ENCODE data around the gene MTHFSD. TPM values are rescaled to one million over a fixed set of nuclear protein-coding genes. Genes with fewer than 3 reads are reported as not detected.

The MTHFSD gene
- polyA plus RNA-seq, 1 donor: 19.5 TPM

GRCh38 chr16:86536621-86537020 is 18.4 kb downstream of the MTHFSD start:
- no CpG with 5 or more reads among the region's 17 CpGs for WGBS (ENCODE audit: insufficient coverage, low lambda C conversion rate)
- H3K36me3 ChIP-seq (ENCODE audit: control insufficient read depth, insufficient read depth, low read length): peaks cover 55% of the 10 kb centered on the region
- H3K4me1 ChIP-seq (ENCODE audit: control insufficient read depth, insufficient read depth, low read length): no peaks in the 10 kb centered on the region
- H3K27me3 ChIP-seq (ENCODE audit: control insufficient read depth, insufficient read depth, low read length): no peaks in the 10 kb centered on the region
- H3K4me3 ChIP-seq (ENCODE audit: low read length): no peak overlapping the region
- no peaks in the 10 kb centered on the region for H3K9me3 ChIP-seq (ENCODE audit: control insufficient read depth, low read depth, low read length)
- H3K27ac ChIP-seq (ENCODE audit: low read length): no peak overlapping the region
- DNase-seq: no peak

- no peak for DNase-seq
- no peak overlapping the region for H3K27ac ChIP-seq (ENCODE audit: low read length)
- H3K4me3 ChIP-seq (ENCODE audit: low read length): no peak overlapping the region
- H3K4me1 ChIP-seq (ENCODE audit: control insufficient read depth, insufficient read depth, low read length): no peaks in the 10 kb centered on the region
- H3K27me3 ChIP-seq (ENCODE audit: control insufficient read depth, insufficient read depth, low read length): no peaks in the 10 kb centered on the region
- H3K36me3 ChIP-seq (ENCODE audit: control insufficient read depth, insufficient read depth, low read length): peaks cover 40% of the 10 kb centered on the region
- WGBS (ENCODE audit: insufficient coverage, low lambda C conversion rate): no CpG with 5 or more reads among the region's 18 CpGs
- no peaks in the 10 kb centered on the region for H3K9me3 ChIP-seq (ENCODE audit: control insufficient read depth, low read depth, low read length)
Measured at GRCh38 chr16:86534779-86535615, 20.0 kb downstream of the MTHFSD start.

- no peak overlapping the region for H3K4me3 ChIP-seq (ENCODE audit: low read length)
- H3K9me3 ChIP-seq (ENCODE audit: control insufficient read depth, low read depth, low read length): no peaks in the 10 kb centered on the region
- H3K36me3 ChIP-seq (ENCODE audit: control insufficient read depth, insufficient read depth, low read length): peaks cover 29% of the 10 kb centered on the region
- WGBS (ENCODE audit: insufficient coverage, low lambda C conversion rate): 67% methylated on average over 1 of the region's 8 CpGs
- no peaks in the 10 kb centered on the region for H3K27me3 ChIP-seq (ENCODE audit: control insufficient read depth, insufficient read depth, low read length)
- DNase-seq: no peak
- no peaks in the 10 kb centered on the region for H3K4me1 ChIP-seq (ENCODE audit: control insufficient read depth, insufficient read depth, low read length)
- no peak overlapping the region for H3K27ac ChIP-seq (ENCODE audit: low read length)
Measured at GRCh38 chr16:86533767-86534351, 21.2 kb downstream of the MTHFSD start.

GRCh38 chr16:86533076-86533475 is 22.0 kb downstream of the MTHFSD start:
- peaks cover 23% of the 10 kb centered on the region for H3K36me3 ChIP-seq (ENCODE audit: control insufficient read depth, insufficient read depth, low read length)
- H3K4me3 ChIP-seq (ENCODE audit: low read length): no peak overlapping the region
- WGBS (ENCODE audit: insufficient coverage, low lambda C conversion rate): no CpG with 5 or more reads among the region's 8 CpGs
- DNase-seq: no peak
- no peaks in the 10 kb centered on the region for H3K4me1 ChIP-seq (ENCODE audit: control insufficient read depth, insufficient read depth, low read length)
- no peaks in the 10 kb centered on the region for H3K27me3 ChIP-seq (ENCODE audit: control insufficient read depth, insufficient read depth, low read length)
- H3K27ac ChIP-seq (ENCODE audit: low read length): no peak overlapping the region
- peaks cover 4% of the 10 kb centered on the region for H3K9me3 ChIP-seq (ENCODE audit: control insufficient read depth, low read depth, low read length)

GRCh38 chr16:86532526-86532815 is 22.6 kb downstream of the MTHFSD start:
- Histone ChIP-seq H3K9me3 (ENCODE audit: control insufficient read depth, low read depth, low read length) (peaks cover 4% of the 10 kb centered on the region), H3K36me3 (ENCODE audit: control insufficient read depth, insufficient read depth, low read length) (peaks cover 17% of the 10 kb centered on the region), H3K27ac (ENCODE audit: low read length) (no peak overlapping the region), H3K4me1 (ENCODE audit: control insufficient read depth, insufficient read depth, low read length) (no peaks in the 10 kb centered on the region), H3K4me3 (ENCODE audit: low read length) (no peak overlapping the region), H3K27me3 (ENCODE audit: control insufficient read depth, insufficient read depth, low read length) (no peaks in the 10 kb centered on the region)
- no CpG with 5 or more reads among the region's 7 CpGs for WGBS (ENCODE audit: insufficient coverage, low lambda C conversion rate)
- no peak for DNase-seq

GRCh38 chr16:86531641-86532525 is 23.2 kb downstream of the MTHFSD start:
- H3K27ac ChIP-seq (ENCODE audit: low read length): no peak overlapping the region
- H3K4me1 ChIP-seq (ENCODE audit: control insufficient read depth, insufficient read depth, low read length): no peaks in the 10 kb centered on the region
- no CpG with 5 or more reads among the region's 49 CpGs for WGBS (ENCODE audit: insufficient coverage, low lambda C conversion rate)
- no peaks in the 10 kb centered on the region for H3K27me3 ChIP-seq (ENCODE audit: control insufficient read depth, insufficient read depth, low read length)
- H3K4me3 ChIP-seq (ENCODE audit: low read length): no peak overlapping the region
- H3K36me3 ChIP-seq (ENCODE audit: control insufficient read depth, insufficient read depth, low read length): peaks cover 17% of the 10 kb centered on the region
- no peak for DNase-seq
- peaks cover 4% of the 10 kb centered on the region for H3K9me3 ChIP-seq (ENCODE audit: control insufficient read depth, low read depth, low read length)

- Histone ChIP-seq H3K36me3 (ENCODE audit: control insufficient read depth, insufficient read depth, low read length) (peaks cover 12% of the 10 kb centered on the region), H3K9me3 (ENCODE audit: control insufficient read depth, low read depth, low read length) (peaks cover 4% of the 10 kb centered on the region), H3K4me3 (ENCODE audit: low read length) (no peak overlapping the region), H3K27me3 (ENCODE audit: control insufficient read depth, insufficient read depth, low read length) (no peaks in the 10 kb centered on the region), H3K4me1 (ENCODE audit: control insufficient read depth, insufficient read depth, low read length) (no peaks in the 10 kb centered on the region), H3K27ac (ENCODE audit: low read length) (no peak overlapping the region)
- WGBS (ENCODE audit: insufficient coverage, low lambda C conversion rate): no CpG with 5 or more reads among the region's 7 CpGs
- peak in 1 of 2 donors; percentile 39 for DNase-seq
Measured at GRCh38 chr16:86531191-86531545, 23.9 kb downstream of the MTHFSD start.

GRCh38 chr16:86530251-86531190 is 24.5 kb downstream of the MTHFSD start:
- no peak for DNase-seq

GRCh38 chr16:86529160-86529559 is 25.9 kb downstream of the MTHFSD start:
- no peak overlapping the region for H3K4me3 ChIP-seq (ENCODE audit: low read length)
- no peak overlapping the region for H3K27ac ChIP-seq (ENCODE audit: low read length)
- H3K27me3 ChIP-seq (ENCODE audit: control insufficient read depth, insufficient read depth, low read length): peaks cover 3% of the 10 kb centered on the region
- peaks cover 4% of the 10 kb centered on the region for H3K9me3 ChIP-seq (ENCODE audit: control insufficient read depth, low read depth, low read length)
- no CpG with 5 or more reads among the region's 8 CpGs for WGBS (ENCODE audit: insufficient coverage, low lambda C conversion rate)
- H3K4me1 ChIP-seq (ENCODE audit: control insufficient read depth, insufficient read depth, low read length): no peaks in the 10 kb centered on the region
- peaks cover 12% of the 10 kb centered on the region for H3K36me3 ChIP-seq (ENCODE audit: control insufficient read depth, insufficient read depth, low read length)
- DNase-seq: no peak

More at GRCh38 chr16:86530251-86531190, 24.5 kb downstream of the MTHFSD start:
- peaks cover 12% of the 10 kb centered on the region for H3K36me3 ChIP-seq (ENCODE audit: control insufficient read depth, insufficient read depth, low read length)
- no peaks in the 10 kb centered on the region for H3K27me3 ChIP-seq (ENCODE audit: control insufficient read depth, insufficient read depth, low read length)
- peaks cover 4% of the 10 kb centered on the region for H3K9me3 ChIP-seq (ENCODE audit: control insufficient read depth, low read depth, low read length)
- no peak overlapping the region for H3K4me3 ChIP-seq (ENCODE audit: low read length)
- WGBS (ENCODE audit: insufficient coverage, low lambda C conversion rate): 94% methylated on average over 9 of the region's 31 CpGs
- no peaks in the 10 kb centered on the region for H3K4me1 ChIP-seq (ENCODE audit: control insufficient read depth, insufficient read depth, low read length)
- H3K27ac ChIP-seq (ENCODE audit: low read length): no peak overlapping the region
